ENCODE measurements around the gene NUDCD3. TPM values are rescaled to one million over a fixed set of nuclear protein-coding genes. Genes with fewer than 3 reads are reported as not detected.

NUDCD3 gene
- total RNA-seq, 4 donors from 2014 or later, result 29.7 to 66.7 (median 40.0) TPM

- TF ChIP-seq, protein P1, sequence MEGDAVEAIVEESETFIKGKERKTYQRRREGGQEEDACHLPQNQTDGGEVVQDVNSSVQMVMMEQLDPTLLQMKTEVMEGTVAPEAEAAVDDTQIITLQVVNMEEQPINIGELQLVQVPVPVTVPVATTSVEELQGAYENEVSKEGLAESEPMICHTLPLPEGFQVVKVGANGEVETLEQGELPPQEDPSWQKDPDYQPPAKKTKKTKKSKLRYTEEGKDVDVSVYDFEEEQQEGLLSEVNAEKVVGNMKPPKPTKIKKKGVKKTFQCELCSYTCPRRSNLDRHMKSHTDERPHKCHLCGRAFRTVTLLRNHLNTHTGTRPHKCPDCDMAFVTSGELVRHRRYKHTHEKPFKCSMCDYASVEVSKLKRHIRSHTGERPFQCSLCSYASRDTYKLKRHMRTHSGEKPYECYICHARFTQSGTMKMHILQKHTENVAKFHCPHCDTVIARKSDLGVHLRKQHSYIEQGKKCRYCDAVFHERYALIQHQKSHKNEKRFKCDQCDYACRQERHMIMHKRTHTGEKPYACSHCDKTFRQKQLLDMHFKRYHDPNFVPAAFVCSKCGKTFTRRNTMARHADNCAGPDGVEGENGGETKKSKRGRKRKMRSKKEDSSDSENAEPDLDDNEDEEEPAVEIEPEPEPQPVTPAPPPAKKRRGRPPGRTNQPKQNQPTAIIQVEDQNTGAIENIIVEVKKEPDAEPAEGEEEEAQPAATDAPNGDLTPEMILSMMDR (IDR thresholded peaks at IDR 0.05; ENCODE audit: low read depth), result no peak
Measured at GRCh38 chr7:44336491-44336890, 154.0 kb downstream of the NUDCD3 start.

- TF ChIP-seq, protein P1 (IDR thresholded peaks at IDR 0.05; ENCODE audit: low read depth), result no peak
Measured at GRCh38 chr7:44335184-44335583, 155.3 kb downstream of the NUDCD3 start.

- TF ChIP-seq, protein P1 (IDR thresholded peaks at IDR 0.05; ENCODE audit: low read depth), result no peak
Measured at GRCh38 chr7:44334734-44335097, 155.7 kb downstream of the NUDCD3 start.

DNA sequence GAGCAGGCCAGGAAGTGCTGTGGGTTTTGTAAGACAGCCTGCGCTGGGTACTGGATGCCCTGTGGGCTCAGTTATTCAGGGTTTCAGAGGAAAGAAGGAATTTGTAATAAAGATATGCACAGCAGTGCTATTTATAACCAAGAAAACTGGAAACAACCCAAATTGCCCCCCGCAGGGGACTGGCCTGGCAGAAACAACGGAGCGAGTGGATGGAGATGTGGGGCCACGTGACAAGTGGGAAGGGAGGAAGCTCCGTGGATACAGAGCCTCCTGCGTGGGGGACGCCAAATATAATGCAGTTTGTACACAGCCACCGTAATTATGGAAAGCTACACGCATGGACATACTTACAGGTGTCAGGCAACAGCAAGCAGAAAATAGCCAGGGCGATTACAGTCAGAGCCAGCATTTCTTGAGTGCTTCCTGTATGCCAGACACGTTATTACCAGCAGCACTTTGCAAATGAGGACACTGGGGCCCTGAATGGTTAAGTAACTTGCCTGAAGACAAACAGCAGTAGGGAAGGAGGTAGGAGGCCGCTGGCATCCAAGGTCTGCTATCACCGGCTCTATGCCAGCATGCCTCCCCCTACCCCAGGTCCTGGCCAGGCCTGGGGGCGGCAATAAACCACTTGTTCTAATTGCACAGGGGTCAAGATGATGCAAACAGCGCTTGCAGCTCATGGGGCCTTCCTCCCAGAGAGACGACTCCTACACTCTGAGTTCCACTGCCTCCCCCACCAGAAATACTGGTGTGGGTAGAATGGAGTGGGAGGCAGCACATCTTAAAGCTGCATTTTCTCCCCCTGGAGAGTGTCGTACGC is 156.3 kb downstream of the NUDCD3 start:
- TF ChIP-seq, protein P1 (IDR thresholded peaks at IDR 0.05; ENCODE audit: low read depth), result no peak

DNA sequence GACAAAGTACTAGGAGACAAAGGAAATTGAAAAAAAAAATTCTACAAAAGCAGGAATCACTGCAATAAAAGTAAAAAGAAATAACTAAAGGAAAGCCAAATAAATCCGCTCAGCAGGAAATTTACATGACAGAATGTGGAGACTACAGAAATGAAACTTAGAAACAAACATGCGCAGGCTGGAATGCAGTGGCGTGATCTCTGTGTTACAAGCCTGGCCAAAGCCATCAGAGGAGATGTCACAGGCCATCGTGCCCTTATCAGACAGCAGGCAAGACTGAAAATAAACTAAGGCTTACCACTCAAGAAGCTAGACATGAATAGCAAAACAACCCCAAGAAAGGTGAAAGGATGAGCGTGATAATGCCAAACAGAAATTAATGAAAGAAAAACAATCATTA is 158.8 kb downstream of the NUDCD3 start:
- TF ChIP-seq, protein P1 (IDR thresholded peaks at IDR 0.05; ENCODE audit: low read depth), result no peak

DNA sequence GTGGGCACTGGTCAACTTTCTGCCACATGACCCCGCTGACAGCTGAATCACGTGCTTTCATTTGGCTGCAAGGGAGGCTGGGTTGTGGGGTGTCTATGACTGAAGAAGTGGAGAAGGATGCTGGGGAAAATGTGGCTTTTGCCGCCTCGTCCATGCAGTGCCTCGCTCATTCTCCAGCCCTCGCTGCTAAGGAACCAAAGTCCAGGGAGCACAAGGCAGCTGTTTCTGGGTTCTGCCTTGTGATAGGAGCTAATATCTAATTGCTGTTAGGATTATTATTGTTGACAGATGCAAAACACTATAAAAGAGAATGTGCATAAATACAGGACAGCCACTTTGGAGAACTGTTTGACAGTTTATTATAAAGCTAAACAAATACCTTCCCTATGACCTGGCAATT is 160.1 kb downstream of the NUDCD3 start:
- TF ChIP-seq, protein P1 (IDR thresholded peaks at IDR 0.05; ENCODE audit: low read depth), result no peak

- TF ChIP-seq, protein P1 (IDR thresholded peaks at IDR 0.05; ENCODE audit: low read depth), result no peak
Measured at GRCh38 chr7:44329888-44330287, 160.6 kb downstream of the NUDCD3 start.

Small RNA genes within 50 kb of the gene (small RNA-seq; reads per million reads assigned to genes)
- not detected for gene RNU6-1097P

Other genes starting within 250 kb of the NUDCD3 start
- 1 to 10 TPM in 2 of 4 donors, under 1 TPM in 2; 0.44 to 5.1 (median 0.81) TPM for gene CAMK2B, start 165.1 kb downstream of the NUDCD3 start, total RNA-seq
- 1 to 10 TPM in 1 of 4 donors, under 1 TPM in 2, not detected in 1; 0.17 to 3.2 (median 0.22) TPM for gene NPC1L1, start 50.7 kb upstream of the NUDCD3 start, total RNA-seq
- 10 to 100 TPM; 33.3 to 59.9 (median 46.9) TPM for gene DDX56, start 83.2 kb upstream of the NUDCD3 start, total RNA-seq
- 100 to 1,000 TPM in 3 of 4 donors, 10 to 100 TPM in 1; 61.8 to 160 (median 134) TPM for gene TMED4, start 91.6 kb upstream of the NUDCD3 start, total RNA-seq
- 10 to 100 TPM; 62.3 to 93.6 (median 68.5) TPM for gene OGDH, start 116.0 kb upstream of the NUDCD3 start, total RNA-seq